ENCODE measurements around the gene ZBTB7B.

GRCh38 chr1:154983776-154984466, 18.7 kb upstream of the ZBTB7B start:
- TF ChIP-seq CTCF (IDR thresholded peaks at IDR 0.05; ENCODE audit: low read length) (peak; percentile 32; the same call in 1 of the 2 replicates), EZH2 (IDR thresholded peaks at IDR 0.05; ENCODE audit: borderline replicate concordance, low read length) (no peak)
